Fibroblast of skin of right biceps (primary cell): ENCODE data around the gene GAN.

Experiments
- DNase-seq: peaks from one replicate; pipeline ENCODE4 v3.0.0-alpha.2; 2013

GAN gene, protein sequence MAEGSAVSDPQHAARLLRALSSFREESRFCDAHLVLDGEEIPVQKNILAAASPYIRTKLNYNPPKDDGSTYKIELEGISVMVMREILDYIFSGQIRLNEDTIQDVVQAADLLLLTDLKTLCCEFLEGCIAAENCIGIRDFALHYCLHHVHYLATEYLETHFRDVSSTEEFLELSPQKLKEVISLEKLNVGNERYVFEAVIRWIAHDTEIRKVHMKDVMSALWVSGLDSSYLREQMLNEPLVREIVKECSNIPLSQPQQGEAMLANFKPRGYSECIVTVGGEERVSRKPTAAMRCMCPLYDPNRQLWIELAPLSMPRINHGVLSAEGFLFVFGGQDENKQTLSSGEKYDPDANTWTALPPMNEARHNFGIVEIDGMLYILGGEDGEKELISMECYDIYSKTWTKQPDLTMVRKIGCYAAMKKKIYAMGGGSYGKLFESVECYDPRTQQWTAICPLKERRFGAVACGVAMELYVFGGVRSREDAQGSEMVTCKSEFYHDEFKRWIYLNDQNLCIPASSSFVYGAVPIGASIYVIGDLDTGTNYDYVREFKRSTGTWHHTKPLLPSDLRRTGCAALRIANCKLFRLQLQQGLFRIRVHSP

GRCh38 chr16:81314603-81315270 is at the start of gene GAN:
TSS of gene GAN (plus strand) at chr16:81314962. CDS start at chr16:81315114, 152 bp downstream.
- peak; percentile 96 for DNase-seq

DNA sequence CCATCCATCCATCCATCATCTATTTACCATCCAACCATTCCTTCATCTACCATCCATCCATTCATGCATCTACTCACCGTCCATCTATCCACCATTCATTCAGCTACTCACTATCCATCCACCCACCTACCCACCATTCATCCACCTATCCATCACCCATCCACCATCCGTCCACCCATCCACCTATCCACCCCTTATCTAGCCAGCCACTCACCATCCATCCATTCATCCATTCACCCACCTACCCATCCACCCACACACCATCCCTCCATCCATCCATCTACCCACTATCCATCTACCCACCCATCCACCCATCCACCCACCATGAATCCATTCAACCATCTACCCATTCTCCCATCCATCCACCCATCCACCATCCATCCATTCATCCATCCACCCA is 49.7 kb upstream of the GAN start:
- DNase-seq: no peak

GRCh38 chr16:81265658-81266451 is 48.9 kb upstream of the GAN start:
- peak; percentile 14 for DNase-seq

DNA sequence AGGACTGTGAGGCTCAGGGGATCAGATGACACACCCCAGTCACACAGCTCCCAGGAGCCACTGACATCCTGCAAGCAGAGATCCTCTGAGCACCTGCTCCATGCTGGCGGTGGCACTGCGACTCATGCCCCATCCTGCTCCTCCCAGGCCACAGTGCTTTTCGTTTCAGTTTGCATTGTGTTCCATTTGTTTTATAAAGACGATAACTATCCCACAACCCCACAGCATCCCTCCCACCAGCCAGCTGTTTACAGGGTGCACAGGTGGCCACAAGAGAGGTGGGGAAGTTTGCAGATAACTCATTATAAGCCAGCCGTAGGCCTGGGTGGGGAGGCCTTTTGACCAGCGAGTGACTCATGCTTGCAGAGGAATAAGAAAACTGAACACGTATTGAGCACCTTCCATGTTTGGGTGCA is 48.1 kb upstream of the GAN start:
- DNase-seq: no peak

DNA sequence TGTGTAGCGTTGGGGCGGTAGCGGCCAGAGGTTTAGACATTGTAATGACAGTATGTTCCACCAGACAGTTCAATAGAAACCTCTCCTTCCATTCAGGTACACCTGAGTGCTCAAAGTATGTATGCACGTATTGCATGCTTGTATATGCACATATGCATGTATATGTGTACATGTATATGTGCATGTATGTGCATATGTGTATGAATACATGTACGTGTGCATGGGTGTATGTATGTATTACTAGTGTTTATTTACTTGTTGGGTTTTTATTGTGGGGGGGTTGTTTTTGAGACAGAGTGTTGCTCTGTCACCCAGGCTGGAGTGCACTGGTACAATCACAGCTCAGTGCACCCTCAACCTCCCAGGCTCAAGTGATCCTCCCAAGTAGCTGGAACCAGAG is 46.3 kb upstream of the GAN start:
- DNase-seq: no peak

GRCh38 chr16:81273223-81273950 is 41.4 kb upstream of the GAN start:
- no peak for DNase-seq

DNA sequence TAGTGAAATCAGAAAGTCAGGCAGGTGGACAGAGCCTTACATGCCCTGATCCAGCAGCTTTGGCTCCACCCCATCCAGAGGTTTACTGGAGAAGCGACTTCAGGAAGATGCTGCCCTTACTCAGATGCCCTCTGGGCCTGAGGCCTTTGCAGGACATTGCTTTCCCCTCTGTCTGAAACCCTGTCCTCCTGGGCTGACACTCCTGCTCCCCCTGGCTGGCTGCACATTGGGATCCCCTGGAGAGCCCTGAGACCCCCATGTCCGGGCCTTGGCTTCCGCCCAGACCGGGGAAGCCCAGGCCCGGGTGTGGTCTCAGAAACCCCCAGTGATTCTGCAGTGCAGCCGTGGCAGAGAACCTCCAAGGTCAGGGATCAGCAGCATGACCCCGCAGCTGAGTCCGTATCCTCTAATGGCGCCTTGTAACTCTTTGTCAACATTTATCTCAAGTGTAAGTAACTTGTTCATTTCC is 39.7 kb upstream of the GAN start:
- DNase-seq: no peak

GRCh38 chr16:81275795-81276194 is 39.0 kb upstream of the GAN start:
- no peak for DNase-seq

GRCh38 chr16:81276323-81276722 is 38.4 kb upstream of the GAN start:
- no peak for DNase-seq

DNA sequence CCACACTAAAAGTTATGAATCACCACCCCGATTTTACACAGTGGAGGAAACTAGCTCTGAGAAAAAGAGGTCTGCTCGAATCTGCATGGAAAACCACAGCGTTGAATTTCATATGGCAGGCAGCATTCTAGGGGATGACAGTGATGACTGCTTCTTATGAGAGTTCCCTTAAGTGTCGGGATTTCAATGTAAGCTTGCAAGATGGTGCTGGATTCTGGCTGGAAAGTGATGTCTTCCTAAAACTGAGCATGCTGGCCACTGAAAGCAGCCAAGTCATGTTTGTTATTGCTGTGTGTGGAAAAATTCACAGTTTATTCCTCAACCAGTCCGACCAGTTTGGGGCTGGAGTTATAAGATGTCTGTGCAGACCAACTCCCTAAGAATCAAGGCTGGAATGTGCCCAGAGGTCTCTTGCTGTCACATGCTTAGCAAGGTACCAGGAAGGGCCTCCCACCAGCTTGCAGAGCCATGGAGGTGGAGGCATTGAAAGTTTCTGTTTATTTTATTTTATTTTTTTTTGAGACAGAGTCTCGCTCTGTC is 37.2 kb upstream of the GAN start:
- no peak for DNase-seq

DNA sequence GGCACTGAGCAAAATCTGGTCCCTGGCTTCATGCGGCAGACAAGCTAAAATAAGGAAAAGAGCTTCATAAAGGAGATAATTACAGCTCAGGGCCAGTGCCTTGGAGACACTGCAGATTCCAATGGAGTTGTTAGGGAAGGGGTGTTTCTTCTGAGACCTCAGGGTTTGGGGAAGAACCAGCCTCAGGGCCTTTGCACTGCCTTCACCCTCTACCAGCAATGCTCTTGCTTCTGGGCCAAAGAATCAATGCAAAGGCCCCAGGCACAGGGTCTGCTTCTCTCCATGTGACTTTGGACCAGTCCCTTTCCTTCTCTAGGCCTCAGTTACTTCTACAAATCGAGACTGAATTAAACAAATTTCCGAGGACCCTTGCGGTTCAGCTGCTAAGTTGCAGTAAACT is 36.2 kb upstream of the GAN start:
- DNase-seq: no peak

DNA sequence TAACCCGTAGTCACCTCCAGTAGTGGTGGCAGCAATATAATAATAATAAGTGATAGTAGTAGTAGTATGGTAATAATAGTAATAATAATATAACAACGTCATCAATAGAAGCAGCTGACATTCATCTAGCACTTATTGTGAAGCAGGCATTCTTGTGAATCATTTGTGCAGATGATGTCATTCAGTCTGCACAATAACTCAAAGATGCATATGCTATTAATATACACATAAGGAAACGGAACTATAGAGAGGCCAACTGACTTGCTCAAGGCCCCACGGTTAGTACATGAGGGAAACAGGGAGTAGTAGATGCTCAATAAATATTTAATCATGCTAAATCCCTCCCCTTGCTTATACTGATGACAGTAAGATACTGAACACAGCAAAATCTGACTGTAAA is 35.4 kb upstream of the GAN start:
- DNase-seq: peak; percentile 61

GRCh38 chr16:81280393-81280792 is 34.4 kb upstream of the GAN start:
- peak; percentile 7 for DNase-seq

DNA sequence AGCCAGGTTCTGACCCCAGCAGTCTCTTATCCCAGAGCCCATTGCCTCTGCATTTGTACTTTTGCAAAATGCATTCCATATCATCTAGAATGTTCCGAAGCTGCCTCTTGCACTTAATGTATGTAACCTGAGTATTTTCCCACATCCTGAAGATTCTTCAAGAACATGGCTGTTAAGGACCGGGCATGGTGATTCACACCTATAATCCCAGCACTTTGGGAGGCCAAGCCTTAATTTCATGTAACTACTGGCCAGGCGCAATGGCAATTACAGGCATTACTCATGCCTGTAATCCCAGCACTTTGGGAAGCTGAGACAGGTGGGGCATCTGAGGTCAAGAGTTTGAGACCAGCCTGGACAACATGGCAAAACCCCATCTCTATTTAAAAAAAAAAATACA is 31.7 kb upstream of the GAN start:
- no peak for DNase-seq

- DNase-seq: no peak
Measured at GRCh38 chr16:81284995-81285600, 29.7 kb upstream of the GAN start.

DNA sequence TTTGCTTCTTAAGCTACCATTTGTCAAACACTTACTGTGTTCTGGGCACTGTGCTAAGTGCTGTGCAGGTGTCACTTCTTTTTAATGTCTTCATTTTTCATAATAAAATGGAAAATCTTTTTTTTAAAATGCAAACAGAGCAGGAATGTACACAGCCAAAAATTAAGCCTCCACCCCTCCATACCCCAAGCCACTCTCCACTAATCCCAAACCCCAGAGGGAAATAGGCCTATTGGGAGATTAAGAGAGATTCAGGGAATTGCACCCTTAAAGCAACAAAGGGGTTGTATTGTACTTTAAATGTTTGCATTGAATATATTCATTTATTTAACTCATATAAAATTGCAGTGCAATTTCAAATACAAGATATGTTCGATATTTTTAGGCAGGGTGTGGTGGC is 28.6 kb upstream of the GAN start:
- no peak for DNase-seq

DNA sequence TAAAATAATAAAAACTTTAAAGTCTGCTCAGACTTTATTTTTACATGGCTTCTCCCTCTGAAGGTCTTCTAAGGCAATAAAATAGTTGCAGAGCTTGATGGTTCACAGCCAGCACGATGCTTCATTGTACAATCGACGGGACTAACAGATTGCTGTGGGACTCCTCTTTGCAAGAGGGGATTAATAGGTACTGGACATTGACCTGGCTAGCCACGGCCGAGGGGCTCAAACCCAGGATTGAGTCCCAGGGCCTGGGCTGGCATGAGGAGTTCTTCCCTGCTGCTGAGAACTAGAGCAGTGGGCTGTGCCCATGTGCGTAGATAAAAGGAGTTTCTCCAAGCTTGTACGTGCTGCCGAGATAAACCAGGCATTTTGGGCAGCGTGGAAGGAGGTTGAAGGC is 23.6 kb upstream of the GAN start:
- DNase-seq: no peak

DNA sequence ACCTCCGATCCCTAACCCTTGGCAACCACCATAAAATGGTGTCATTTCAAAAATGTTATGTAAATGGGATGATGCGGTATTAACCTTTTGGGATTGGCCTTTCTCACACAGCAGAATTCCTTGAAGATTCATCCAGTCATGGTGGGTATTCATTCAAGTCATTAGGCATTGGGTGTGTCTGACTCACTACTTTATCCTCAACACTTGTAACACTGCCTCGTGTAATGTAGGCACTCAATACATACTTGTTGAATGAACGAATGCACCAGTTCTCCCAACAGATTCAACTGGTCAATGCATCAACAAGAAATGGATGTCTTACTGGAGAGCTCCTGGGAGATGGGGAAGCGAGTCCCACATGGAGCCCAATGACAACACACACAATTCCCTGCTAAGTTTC is 21.8 kb upstream of the GAN start:
- DNase-seq: no peak

DNA sequence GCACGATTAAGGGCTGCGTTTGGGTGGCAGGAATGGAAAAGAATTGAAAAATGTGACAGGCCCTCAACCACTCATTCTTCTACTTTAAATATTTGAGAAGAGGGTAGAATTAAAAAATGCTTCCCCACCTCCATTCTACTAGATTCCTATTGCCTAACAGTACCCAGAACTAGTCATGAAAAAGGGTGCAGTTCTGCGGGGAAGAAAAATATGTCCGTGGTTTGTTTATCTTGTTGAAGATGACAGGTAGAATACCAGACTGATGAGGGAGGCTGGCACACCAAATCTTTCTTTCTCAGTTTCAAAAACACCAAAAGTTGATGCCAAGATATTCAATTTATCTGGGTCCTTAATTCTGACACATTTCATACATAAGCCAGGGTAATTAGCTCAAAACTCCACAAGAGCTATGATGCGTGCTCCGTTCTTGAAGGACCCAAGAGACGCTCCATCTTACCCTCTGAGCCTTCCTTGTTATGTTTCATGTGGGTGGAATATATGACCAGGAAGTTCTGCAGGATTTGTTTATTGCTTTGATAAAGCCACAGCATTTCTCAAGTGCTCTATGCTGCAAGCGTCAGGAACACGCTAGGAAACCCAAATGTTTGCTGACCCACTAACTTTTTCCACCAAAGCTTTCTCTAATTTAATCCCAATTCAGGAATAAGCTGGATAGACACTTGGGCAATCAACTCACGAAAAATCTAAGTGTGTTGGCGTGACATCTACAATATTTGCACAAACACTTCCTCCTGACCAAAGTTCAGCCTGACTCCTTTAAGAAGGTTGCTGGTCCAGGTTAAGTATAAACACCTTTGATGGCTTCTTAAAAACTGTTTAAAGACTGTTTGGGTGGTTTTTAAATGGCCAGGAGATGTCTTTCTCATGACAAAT is 20.6 kb upstream of the GAN start:
- no peak for DNase-seq

GRCh38 chr16:81296631-81297030 is 18.1 kb upstream of the GAN start:
- DNase-seq: no peak

DNA sequence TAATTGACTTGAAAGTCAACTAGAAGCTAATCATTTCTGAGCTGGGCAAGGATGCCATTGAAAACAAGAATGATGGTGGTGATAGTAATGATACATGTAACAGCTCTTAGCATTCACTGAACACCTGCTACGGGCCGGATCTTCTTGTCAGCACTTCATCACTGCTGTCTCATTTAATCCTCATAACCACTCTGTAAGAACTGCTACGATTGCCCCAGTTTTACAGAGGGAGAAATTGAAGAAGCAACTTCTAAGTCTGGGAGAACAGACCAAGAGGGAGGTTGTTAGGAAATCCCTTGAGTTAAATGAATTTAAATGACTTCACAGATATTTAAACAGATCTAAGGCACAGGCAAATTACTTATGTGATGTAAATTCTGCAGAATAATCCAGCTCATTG is 7.0 kb upstream of the GAN start:
- DNase-seq: no peak
